ENCODE data around the gene GTF2B. TPM values are rescaled to one million over a fixed set of nuclear protein-coding genes. Genes with fewer than 3 reads are reported as not detected.

The GTF2B gene
- total RNA-seq, 3 donors from 2014 or later (not counting 1 experiment from before 2014, with no cell fraction given), result 45.6 to 71.3 (median 55.6) TPM

- H3K27ac ChIP-seq (ENCODE audit: low read length), result no peak overlapping the region
- Mint-ChIP-seq H3K9me3 (no peaks in the 10 kb centered on the region), H3K27ac (no peak overlapping the region), H3K4me1 (no peaks in the 10 kb centered on the region), H3K4me3 (no peak overlapping the region), H3K27me3 (ENCODE audit: low read depth in 2 of 2) (no peaks in the 10 kb centered on the region), H3K36me3 (no peaks in the 10 kb centered on the region)
- ATAC-seq (no peak), DNase-seq (no peak)
- no peaks in the 10 kb centered on the region for H3K9me3 ChIP-seq (ENCODE audit: control insufficient read depth, insufficient read depth, low read length)
- H3K27me3 ChIP-seq (ENCODE audit: control insufficient read depth, insufficient read depth, low read length), result no peaks in the 10 kb centered on the region
- intact Hi-C loops (cut with micrococcal nuclease), result no loop called here
- H3K36me3 ChIP-seq (ENCODE audit: control insufficient read depth, insufficient read depth, low read length), result peaks cover 46% of the 10 kb centered on the region
- no peaks in the 10 kb centered on the region for H3K4me1 ChIP-seq (ENCODE audit: control insufficient read depth, insufficient read depth, low read length)
- H3K4me3 ChIP-seq (ENCODE audit: low read length), result no peak overlapping the region
- no peak for TF ChIP-seq CTCF (IDR thresholded peaks at IDR 0.05)
These were observed 79.0 kb downstream of the GTF2B start for GRCh38 chr1:88812366-88812765.

- no peak overlapping the region for H3K27ac Mint-ChIP-seq
- no peaks in the 10 kb centered on the region for H3K9me3 ChIP-seq (ENCODE audit: control insufficient read depth, insufficient read depth, low read length)
- ATAC-seq (no peak), DNase-seq (no peak)
- 100% methylated on average over 2 of the region's 5 CpGs for WGBS (ENCODE audit: insufficient coverage)
- H3K36me3 ChIP-seq (ENCODE audit: control insufficient read depth, insufficient read depth, low read length), result peaks cover 31% of the 10 kb centered on the region
- H3K27ac ChIP-seq (ENCODE audit: low read length), result no peak overlapping the region
- no peaks in the 10 kb centered on the region for H3K36me3 Mint-ChIP-seq
- intact Hi-C loops (cut with micrococcal nuclease), result no loop called here
- H3K27me3 Mint-ChIP-seq (ENCODE audit: low read depth in 2 of 2), result no peaks in the 10 kb centered on the region
- no peaks in the 10 kb centered on the region for H3K27me3 ChIP-seq (ENCODE audit: control insufficient read depth, insufficient read depth, low read length)
- H3K4me3 Mint-ChIP-seq, result no peak overlapping the region
- H3K4me3 ChIP-seq (ENCODE audit: low read length), result no peak overlapping the region
- H3K9me3 Mint-ChIP-seq, result no peaks in the 10 kb centered on the region
- H3K4me1 ChIP-seq (ENCODE audit: control insufficient read depth, insufficient read depth, low read length), result no peaks in the 10 kb centered on the region
- H3K4me1 Mint-ChIP-seq, result peaks cover 5% of the 10 kb centered on the region in 2 donors
- TF ChIP-seq CTCF (IDR thresholded peaks at IDR 0.05), result no peak
These were observed 87.9 kb downstream of the GTF2B start for GRCh38 chr1:88803444-88803843.

- WGBS (ENCODE audit: insufficient coverage), result no CpG with 5 or more reads among the region's 2 CpGs
- Mint-ChIP-seq H3K36me3 (no peaks in the 10 kb centered on the region), H3K4me1 (peaks cover 5% of the 10 kb centered on the region in 2 donors), H3K27ac (no peak overlapping the region), H3K27me3 (ENCODE audit: low read depth in 2 of 2) (no peaks in the 10 kb centered on the region), H3K4me3 (no peak overlapping the region), H3K9me3 (no peaks in the 10 kb centered on the region)
- no peaks in the 10 kb centered on the region for H3K27me3 ChIP-seq (ENCODE audit: control insufficient read depth, insufficient read depth, low read length)
- intact Hi-C loops (cut with micrococcal nuclease), result no loop called here
- ATAC-seq, result no peak
- H3K9me3 ChIP-seq (ENCODE audit: control insufficient read depth, insufficient read depth, low read length), result no peaks in the 10 kb centered on the region
- no peak overlapping the region for H3K27ac ChIP-seq (ENCODE audit: low read length)
- H3K4me1 ChIP-seq (ENCODE audit: control insufficient read depth, insufficient read depth, low read length), result no peaks in the 10 kb centered on the region
- no peak overlapping the region for H3K4me3 ChIP-seq (ENCODE audit: low read length)
- peaks cover 30% of the 10 kb centered on the region for H3K36me3 ChIP-seq (ENCODE audit: control insufficient read depth, insufficient read depth, low read length)
- TF ChIP-seq CTCF (IDR thresholded peaks at IDR 0.05), result no peak
- no peak for DNase-seq
These were observed 88.4 kb downstream of the GTF2B start for GRCh38 chr1:88802950-88803349.

Other genes starting within 250 kb of the GTF2B start
- 10 to 100 TPM; 40.8 to 50.1 (median 47.2) TPM for gene PKN2, start 207.3 kb downstream of the GTF2B start, total RNA-seq
- 10 to 100 TPM; 21.5 to 25.2 (median 21.8) TPM for gene KYAT3, start 101.1 kb upstream of the GTF2B start, total RNA-seq
- gene RBMXL1, start 101.1 kb upstream of the GTF2B start, total RNA-seq, result 10 to 100 TPM; 15.2 to 19.3 (median 19.3) TPM
- 10 to 100 TPM; 36.1 to 52.5 (median 49.0) TPM for gene GBP3, start 131.3 kb upstream of the GTF2B start, total RNA-seq
- 10 to 100 TPM; 32.0 to 41.2 (median 34.8) TPM for gene GBP1, start 173.6 kb upstream of the GTF2B start, total RNA-seq
- gene GBP2, start 234.5 kb upstream of the GTF2B start, total RNA-seq, result 100 to 1,000 TPM; 117 to 153 (median 144) TPM

Data from natural killer cell (primary cell).